PC-9 (cell line): Measurements from ENCODE around the gene USH2A.

Experiments used
- EZH2 ChIP-seq: fragments of 200-600 bp; sonication (generic); IDR thresholded peaks from 2 replicates; pipeline ENCODE4 v1.8.0; 2017; ENCODE audit warnings: antibody characterized with exemption, low read depth
- TF ChIP-seq, protein P1 (sequence below): fragments of 200-600 bp; sonication (generic); conservative IDR thresholded peaks from 2 replicates; pipeline ENCODE4 v1.6.1; 2017; ENCODE audit warnings: mixed run types, antibody characterized with exemption, mild to moderate bottlenecking, moderate library complexity

DNA sequence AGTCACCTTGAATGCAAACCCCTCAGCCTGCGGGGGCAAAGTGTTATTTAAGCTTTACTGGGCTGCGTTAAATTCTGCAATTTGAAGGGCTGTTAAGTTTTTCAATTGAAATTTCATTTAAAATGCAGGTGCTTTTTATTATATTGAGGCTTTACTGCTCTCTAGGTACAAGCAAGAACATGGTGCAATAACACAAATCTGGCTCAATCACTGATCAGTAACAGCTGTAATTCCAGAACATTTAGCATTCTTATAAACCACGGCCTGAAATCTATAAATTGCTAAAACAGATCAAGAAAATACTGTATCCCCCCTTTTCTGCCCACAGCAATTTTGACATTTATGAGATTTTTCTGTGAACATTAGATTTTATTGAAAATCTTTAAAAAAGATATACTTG, 533.4 kb downstream of the USH2A start:
- TF ChIP-seq, protein P1, sequence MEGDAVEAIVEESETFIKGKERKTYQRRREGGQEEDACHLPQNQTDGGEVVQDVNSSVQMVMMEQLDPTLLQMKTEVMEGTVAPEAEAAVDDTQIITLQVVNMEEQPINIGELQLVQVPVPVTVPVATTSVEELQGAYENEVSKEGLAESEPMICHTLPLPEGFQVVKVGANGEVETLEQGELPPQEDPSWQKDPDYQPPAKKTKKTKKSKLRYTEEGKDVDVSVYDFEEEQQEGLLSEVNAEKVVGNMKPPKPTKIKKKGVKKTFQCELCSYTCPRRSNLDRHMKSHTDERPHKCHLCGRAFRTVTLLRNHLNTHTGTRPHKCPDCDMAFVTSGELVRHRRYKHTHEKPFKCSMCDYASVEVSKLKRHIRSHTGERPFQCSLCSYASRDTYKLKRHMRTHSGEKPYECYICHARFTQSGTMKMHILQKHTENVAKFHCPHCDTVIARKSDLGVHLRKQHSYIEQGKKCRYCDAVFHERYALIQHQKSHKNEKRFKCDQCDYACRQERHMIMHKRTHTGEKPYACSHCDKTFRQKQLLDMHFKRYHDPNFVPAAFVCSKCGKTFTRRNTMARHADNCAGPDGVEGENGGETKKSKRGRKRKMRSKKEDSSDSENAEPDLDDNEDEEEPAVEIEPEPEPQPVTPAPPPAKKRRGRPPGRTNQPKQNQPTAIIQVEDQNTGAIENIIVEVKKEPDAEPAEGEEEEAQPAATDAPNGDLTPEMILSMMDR, result no peak
- TF ChIP-seq EZH2, result no peak
